Stimulated activated CD8-positive, alpha-beta memory T cell treated with anti-CD3 and anti-CD28 coated beads, Interleukin-12 subunit alpha, Interleukin-12 subunit beta, amount 100 ng/mL, for 24 hours (primary cell): ENCODE measurements around the gene PIR.

Source experiments
- DNase-seq: peaks from one replicate; pipeline ENCODE4 v3.0.0-alpha.2; 2020; ENCODE audit errors: extremely low read depth

PIR gene

GRCh38 chrX:15349046-15349445 is 144.1 kb downstream of the PIR start:
- DNase-seq, result no peak

GRCh38 chrX:15345976-15346375 is 147.2 kb downstream of the PIR start:
- no peak for DNase-seq

DNA sequence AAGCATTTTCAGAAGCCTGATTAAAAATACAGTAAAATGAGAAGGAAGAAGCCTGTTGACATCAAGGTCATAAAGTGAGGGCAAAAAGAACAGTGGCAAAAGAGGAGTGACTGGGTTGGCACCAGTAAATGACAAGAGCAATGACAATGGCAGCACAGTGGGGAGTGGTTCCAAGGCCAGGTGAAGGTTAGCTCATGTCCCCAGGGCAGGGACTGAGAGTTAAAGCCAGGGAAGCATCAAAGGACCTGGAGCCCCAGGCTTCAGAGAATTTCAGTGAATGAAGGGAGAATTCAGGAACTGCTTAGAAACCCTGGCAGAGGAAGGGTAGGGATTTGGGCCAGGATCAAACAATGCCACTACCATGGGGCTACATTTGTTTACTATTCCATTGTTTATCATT is 149.0 kb downstream of the PIR start:
- no peak for DNase-seq

GRCh38 chrX:15343075-15343476 is 150.1 kb downstream of the PIR start:
- DNase-seq, result no peak

DNA sequence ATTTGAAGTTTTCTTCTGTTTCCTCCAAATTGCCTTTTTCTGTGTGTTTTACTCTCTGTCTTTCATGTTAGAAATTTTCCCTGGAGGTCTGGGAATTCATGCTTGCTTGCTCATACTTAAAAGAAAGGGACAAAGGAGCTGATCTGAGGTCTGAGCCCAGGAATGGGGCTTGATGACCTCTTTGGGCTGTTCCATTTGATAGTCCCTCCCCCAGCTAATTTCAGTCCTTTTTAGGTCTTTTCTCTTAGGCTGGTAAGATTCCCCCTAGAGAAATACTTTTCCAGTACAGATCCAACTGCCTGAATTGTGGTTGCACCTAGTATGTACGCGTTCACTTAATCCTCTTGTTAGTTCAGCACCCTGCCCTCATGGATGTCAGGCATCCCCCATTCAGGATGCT is 152.3 kb downstream of the PIR start:
- no peak for DNase-seq

- no peak for DNase-seq
These were observed 157.1 kb downstream of the PIR start for GRCh38 chrX:15336023-15336413.

GRCh38 chrX:15335135-15336022 is 157.8 kb downstream of the PIR start, which contains the start of gene PIGA:
Gene PIGA (minus strand): TSS chrX:15335523. CDS start chrX:15331930, 3,593 bp downstream.
- DNase-seq, result peak; percentile 75
